GM12878 (cell line): ENCODE results near the gene FAAP100. TPM values are rescaled to one million over a fixed set of nuclear protein-coding genes. Genes with fewer than 3 reads are reported as not detected.

Source experiments
- ATAC-seq: fragments of 200-7000 bp; cut with Tn5 transposase; 3 replicates; pipeline ENCODE4 v1.9.1; 2020; ENCODE audit warnings: mild to moderate bottlenecking, moderate library complexity
- BruUV-seq: library from RNA; stranded (reverse); fragments of 400-500 nt; replicated peaks from 2 replicates; lab custom pipeline; 2021; lab: Mats Ljungman, UMichigan
- CTCF ChIA-PET: fragments of 300-600 bp; sonication (Branson Sonifier 250); formaldehyde crosslinking; extraction: SDS; loops from one replicate; lab custom pipeline; 2021; ENCODE audit warnings: inconsistent platforms; lab: Yijun Ruan, JAX
- POLR2A ChIA-PET: fragments of 350-600 bp; formaldehyde crosslinking; extraction: SDS; loops from one replicate; lab custom pipeline; 2021; ENCODE audit warnings: inconsistent platforms; lab: Charles Lee
- RAD21 ChIA-PET: fragments of 300-600 bp; sonication (Branson Sonifier 250); formaldehyde crosslinking; loops from one replicate; lab custom pipeline; 2023; ENCODE audit warnings: antibody characterized with exemption; ENCODE audit not compliant: unreplicated experiment; lab: Charles Lee
- SMC1A ChIA-PET: fragments of 300-600 bp; sonication (Branson Sonifier 250); formaldehyde crosslinking; loops from one replicate; lab custom pipeline; 2023; ENCODE audit not compliant: unreplicated experiment, uncharacterized antibody; lab: Charles Lee
- DNase-seq: peaks from one replicate; pipeline ENCODE4 v3.0.0-alpha.2; 2011; ENCODE audit warnings: low read depth, low spot score
- FAIRE-seq: peaks from 3 replicates; lab custom pipeline; 2011; peaks lifted over from hg19 to GRCh38; lab: Jason Lieb, UNC
- H2AFZ ChIP-seq: 2 replicates; pipeline ENCODE4 v1.6.0; 2011; ENCODE audit warnings: low read depth, low read length, control low read depth; ENCODE audit not compliant: control insufficient read depth
- H3K27ac ChIP-seq: 2 replicates; pipeline ENCODE4 v1.5.1; 2011; ENCODE audit warnings: control low read depth; ENCODE audit not compliant: control insufficient read depth, insufficient read depth
- H3K27me3 ChIP-seq, 2 experiments: replicated peaks in 1 of 2; 2 replicates each; pipeline versions ENCODE4 v1.6.0 to v1.6.1; 2011; ENCODE audit warnings: low read length in 1 of 2; ENCODE audit not compliant: control insufficient read depth in 2 of 2, insufficient read depth in 2 of 2
- H3K36me3 ChIP-seq, 2 experiments: 2 replicates each; pipeline ENCODE4 v1.5.1; 2011; ENCODE audit warnings: low read length in 1 of 2; ENCODE audit not compliant: control insufficient read depth in 2 of 2, insufficient read depth in 2 of 2
- H3K4me1 ChIP-seq: 2 replicates; pipeline ENCODE4 v1.6.1; 2011; ENCODE audit warnings: mild to moderate bottlenecking, low read length, moderate library complexity, mixed read lengths; ENCODE audit not compliant: control insufficient read depth, insufficient read depth
- H3K4me2 ChIP-seq: 2 replicates; pipeline ENCODE4 v1.6.0; 2011; ENCODE audit warnings: control low read depth; ENCODE audit not compliant: control insufficient read depth, insufficient read depth
- H3K4me3 ChIP-seq: fragments of 200-600 bp; sonication (generic); 2 replicates; pipeline ENCODE4 v1.5.1; 2016
- H3K79me2 ChIP-seq: 2 replicates; pipeline ENCODE4 v1.6.0; 2011; ENCODE audit warnings: low read length; ENCODE audit not compliant: control insufficient read depth, insufficient read depth
- H3K9ac ChIP-seq: 2 replicates; pipeline ENCODE4 v1.8.0; 2011; ENCODE audit warnings: low read length, control low read depth, mixed read lengths; ENCODE audit not compliant: control insufficient read depth, insufficient read depth
- H3K9me3 ChIP-seq: replicated peaks from 3 replicates; pipeline ENCODE4 v1.5.1; 2011; ENCODE audit warnings: mild to moderate bottlenecking, low read length; ENCODE audit not compliant: control insufficient read depth, insufficient read depth
- H4K20me1 ChIP-seq: 2 replicates; pipeline ENCODE4 v1.6.0; 2011; ENCODE audit not compliant: control insufficient read depth, insufficient read depth
- EED ChIP-seq: sonication (generic); IDR thresholded peaks from 2 replicates; pipeline ENCODE4 v1.6.1; 2016; ENCODE audit warnings: antibody characterized with exemption, low read depth
- EP300 ChIP-seq, 2 experiments: fragments of 150-350 bp in 1 of 2; IDR thresholded peaks; 2 replicates each; pipeline ENCODE4 v1.6.1; 2011 to 2012; ENCODE audit warnings: low read depth in 2 of 2, low read length in 2 of 2, borderline replicate concordance in 1 of 2, improper control_type of control experiment in 1 of 2, inconsistent platforms in 1 of 2; ENCODE audit not compliant: control insufficient read depth in 1 of 2
- IRF4 ChIP-seq: IDR thresholded peaks from 2 replicates; pipeline ENCODE4 v1.6.1; 2011; ENCODE audit warnings: low read depth, low read length
- JUNB ChIP-seq: IDR thresholded peaks from 2 replicates; pipeline ENCODE4 v1.6.1; 2016; ENCODE audit warnings: antibody characterized with exemption, mild to moderate bottlenecking
- RAD51 ChIP-seq: fragments of 450-650 bp; IDR thresholded peaks from 2 replicates; pipeline ENCODE4 v1.6.1; 2016; ENCODE audit warnings: moderate library complexity, mild to moderate bottlenecking, inconsistent platforms
- RCOR1 ChIP-seq: conservative IDR thresholded peaks from 2 replicates; pipeline ENCODE4 v1.6.1; 2012; ENCODE audit warnings: low read depth, low read length, improper control_type of control experiment
- RFX5 ChIP-seq: IDR thresholded peaks from 2 replicates; pipeline ENCODE4 v1.6.1; 2011; ENCODE audit warnings: low read depth, low read length, improper control_type of control experiment
- SRF ChIP-seq, 2 experiments: IDR thresholded peaks; 2 replicates each; pipeline ENCODE4 v1.6.1; 2011; ENCODE audit warnings: low read depth in 2 of 2, low read length in 2 of 2, mild to moderate bottlenecking in 1 of 2, moderate library complexity in 1 of 2
- STAT1 ChIP-seq: fragments of 450-650 bp; conservative IDR thresholded peaks from 2 replicates; pipeline ENCODE4 v1.6.1; 2014; ENCODE audit warnings: antibody characterized with exemption, mild to moderate bottlenecking
- TARDBP ChIP-seq: IDR thresholded peaks from 2 replicates; pipeline ENCODE4 v1.6.1; 2016; ENCODE audit warnings: borderline replicate concordance
- WGBS: methylation state at CpG from one replicate; pipeline ENCODE4 v1.1.6; 2016; ENCODE audit warnings: low lambda C conversion rate; ENCODE audit not compliant: insufficient replicate concordance, insufficient coverage; ENCODE audit errors: missing lambda C conversion rate; 5-methylcytosine and 5-hydroxymethylcytosine counted together
- in situ Hi-C: fragments of 300-500 bp; cut with MboI; formaldehyde crosslinking; loops from 9 replicates; pipeline ENCODE4 v1.14.3; 2018; ENCODE audit warnings: mixed read lengths
- intact Hi-C: fragments of 100-400 bp; cut with micrococcal nuclease; formaldehyde crosslinking; loops from one replicate; pipeline ENCODE4 v1.14.2; 2022; ENCODE audit not compliant: unreplicated experiment
- polyA plus RNA-seq, 11 experiments: library from polyadenylated mRNA; depleted of rRNA in 4 of 11; unstranded in 6 of 11; stranded (reverse) in 5 of 11; fragments of >200 nt; fragmentation: Nextera tagmentation in 4 of 11; fragmentation: Illumina TruSeq in 1 of 11; extraction: Ambion mirVana in 4 of 11; extraction: Trizol in 1 of 11; gene quantifications; 1 replicate in 1 of 11; 2 replicates in 10 of 11; pipeline versions ENCODE4 v1.2.1 to v1.2.3, GENCODE V29; 2011 to 2016; ENCODE audit warnings: inconsistent platforms in 2 of 11, missing spikeins in 2 of 11, low read depth in 1 of 11
- total RNA-seq, 4 experiments: library from RNA; depleted of rRNA in 3 of 4; stranded (reverse); fragments of >200 nt in 3 of 4; fragmentation: Illumina TruSeq in 1 of 4; extraction: Trizol in 1 of 4; gene quantifications; 2 replicates each; pipeline versions ENCODE4 v1.2.1 to v1.2.3, GENCODE V29; 2013 to 2021
- TF ChIP-seq, protein P1 (sequence below): fragments of 150-350 bp; IDR thresholded peaks from 2 replicates; pipeline ENCODE4 v1.6.1; 2016; ENCODE audit warnings: low read depth, low read length
- TF ChIP-seq, protein P2 (sequence below): IDR thresholded peaks from 2 replicates; pipeline ENCODE4 v1.6.1; 2012; ENCODE audit warnings: low read depth, low read length, improper control_type of control experiment

The FAAP100 gene
- total and polyA plus RNA-seq, 10 of the 15 experiments (the other 5 are each of a cell fraction or from before 2014, with no cell fraction given): 0.11 to 46.2 (median 17.1) TPM

DNA sequence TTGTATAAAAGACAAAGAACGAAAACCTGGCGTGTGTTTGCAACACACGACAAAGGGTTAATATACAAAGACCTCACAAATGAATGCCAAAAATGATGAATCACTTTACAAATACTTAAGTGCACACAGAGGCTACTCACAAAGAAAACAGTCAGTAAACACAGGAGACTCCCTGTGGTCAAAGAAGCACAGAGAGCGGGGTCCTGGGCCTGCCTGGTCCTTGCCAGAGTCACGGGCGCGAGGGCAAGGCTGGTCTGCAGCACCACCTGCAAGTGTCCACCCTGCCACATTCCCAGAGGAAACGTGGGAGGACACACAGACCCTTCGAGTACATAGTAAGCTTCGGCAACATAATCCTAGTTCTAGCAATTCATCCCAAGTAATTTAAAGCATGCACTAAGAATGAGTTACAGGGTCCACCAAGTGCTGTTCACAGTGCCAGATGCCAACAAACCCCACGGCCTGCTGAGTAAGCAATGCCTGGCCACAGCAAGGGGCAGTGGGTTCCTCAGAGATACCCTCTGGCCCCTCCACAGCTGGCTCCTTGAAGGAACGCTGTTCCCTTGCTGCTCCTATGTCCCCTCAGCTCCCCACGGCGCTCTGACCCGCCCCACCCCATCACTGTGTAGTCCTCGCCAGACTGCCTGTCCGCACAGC, 24.6 kb upstream of the FAAP100 start:
- FAIRE-seq (no peak), ATAC-seq (no peak), DNase-seq (no peak)
- no TSS peak for BruUV-seq
- 99% methylated on average over 15 of the region's 17 CpGs for WGBS
- RAD21 ChIA-PET: no interaction called here
- Histone ChIP-seq H2AFZ (no peak overlapping the region), H3K4me2 (no peak overlapping the region), H3K9ac (no peak overlapping the region), H4K20me1 (no peaks in the 10 kb centered on the region), H3K27ac (no peak overlapping the region), H3K9me3 (no peaks in the 10 kb centered on the region), H3K27me3 (no peaks in the 10 kb centered on the region), H3K4me1 (no peaks in the 10 kb centered on the region), H3K79me2 (no peaks in the 10 kb centered on the region), H3K4me3 (no peak overlapping the region), H3K36me3 (peaks cover 10 to 16% of the 10 kb centered on the region in 2 experiments; a peak in 3 of 4 replicates)
- CTCF ChIA-PET: no interaction called here
- intact Hi-C loops (no loop called here), in situ Hi-C loops (no loop called here)
- POLR2A ChIA-PET: no interaction called here
- SMC1A ChIA-PET: no interaction called here
- TF ChIP-seq RAD51 (no peak), TARDBP (no peak)

DNA sequence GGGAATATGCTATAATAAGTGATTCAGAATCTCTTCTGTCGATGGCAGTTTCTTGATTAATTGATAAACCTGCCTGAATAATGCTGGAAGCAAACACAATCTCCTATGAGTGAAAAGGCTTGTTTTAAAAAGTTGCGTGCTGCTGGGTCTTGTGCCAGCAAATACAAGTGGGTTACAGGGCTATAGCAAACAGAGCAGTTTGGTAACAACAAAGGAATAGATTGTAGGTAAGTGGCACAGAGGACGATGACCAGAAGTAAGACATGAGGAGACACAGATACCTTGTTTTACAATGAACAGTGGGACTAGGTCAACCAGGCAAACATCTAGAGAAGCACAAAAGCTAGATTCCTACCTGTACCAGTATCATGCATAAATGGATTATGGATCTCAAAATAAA, 23.7 kb upstream of the FAAP100 start:
- WGBS: 97% methylated on average over 3 of the region's 3 CpGs
- Histone ChIP-seq H2AFZ (no peak overlapping the region), H3K36me3 (peaks cover 18 to 20% of the 10 kb centered on the region in 2 experiments; a peak in 3 of 4 replicates), H3K9me3 (no peaks in the 10 kb centered on the region), H3K4me2 (no peak overlapping the region), H3K27me3 (no peaks in the 10 kb centered on the region), H3K9ac (no peak overlapping the region), H4K20me1 (no peaks in the 10 kb centered on the region), H3K79me2 (no peaks in the 10 kb centered on the region), H3K27ac (no peak overlapping the region), H3K4me3 (no peak overlapping the region), H3K4me1 (no peaks in the 10 kb centered on the region)
- FAIRE-seq (no peak), DNase-seq (no peak), ATAC-seq (no peak)
- BruUV-seq: no TSS peak
- no peak for TF ChIP-seq IRF4
- no peak for TF ChIP-seq SRF (IDR thresholded peaks at IDR 0.05; ENCODE audit: low read depth in 2 of 2, low read length in 2 of 2)
- TF ChIP-seq EP300 (IDR thresholded peaks at IDR 0.05; ENCODE audit: borderline replicate concordance in 1 of 2, control insufficient read depth in 1 of 2, low read depth in 2 of 2, low read length in 2 of 2): no peak
- TF ChIP-seq, protein P1, sequence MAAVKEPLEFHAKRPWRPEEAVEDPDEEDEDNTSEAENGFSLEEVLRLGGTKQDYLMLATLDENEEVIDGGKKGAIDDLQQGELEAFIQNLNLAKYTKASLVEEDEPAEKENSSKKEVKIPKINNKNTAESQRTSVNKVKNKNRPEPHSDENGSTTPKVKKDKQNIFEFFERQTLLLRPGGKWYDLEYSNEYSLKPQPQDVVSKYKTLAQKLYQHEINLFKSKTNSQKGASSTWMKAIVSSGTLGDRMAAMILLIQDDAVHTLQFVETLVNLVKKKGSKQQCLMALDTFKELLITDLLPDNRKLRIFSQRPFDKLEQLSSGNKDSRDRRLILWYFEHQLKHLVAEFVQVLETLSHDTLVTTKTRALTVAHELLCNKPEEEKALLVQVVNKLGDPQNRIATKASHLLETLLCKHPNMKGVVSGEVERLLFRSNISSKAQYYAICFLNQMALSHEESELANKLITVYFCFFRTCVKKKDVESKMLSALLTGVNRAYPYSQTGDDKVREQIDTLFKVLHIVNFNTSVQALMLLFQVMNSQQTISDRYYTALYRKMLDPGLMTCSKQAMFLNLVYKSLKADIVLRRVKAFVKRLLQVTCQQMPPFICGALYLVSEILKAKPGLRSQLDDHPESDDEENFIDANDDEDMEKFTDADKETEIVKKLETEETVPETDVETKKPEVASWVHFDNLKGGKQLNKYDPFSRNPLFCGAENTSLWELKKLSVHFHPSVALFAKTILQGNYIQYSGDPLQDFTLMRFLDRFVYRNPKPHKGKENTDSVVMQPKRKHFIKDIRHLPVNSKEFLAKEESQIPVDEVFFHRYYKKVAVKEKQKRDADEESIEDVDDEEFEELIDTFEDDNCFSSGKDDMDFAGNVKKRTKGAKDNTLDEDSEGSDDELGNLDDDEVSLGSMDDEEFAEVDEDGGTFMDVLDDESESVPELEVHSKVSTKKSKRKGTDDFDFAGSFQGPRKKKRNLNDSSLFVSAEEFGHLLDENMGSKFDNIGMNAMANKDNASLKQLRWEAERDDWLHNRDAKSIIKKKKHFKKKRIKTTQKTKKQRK: no peak
- TF ChIP-seq, protein P2, sequence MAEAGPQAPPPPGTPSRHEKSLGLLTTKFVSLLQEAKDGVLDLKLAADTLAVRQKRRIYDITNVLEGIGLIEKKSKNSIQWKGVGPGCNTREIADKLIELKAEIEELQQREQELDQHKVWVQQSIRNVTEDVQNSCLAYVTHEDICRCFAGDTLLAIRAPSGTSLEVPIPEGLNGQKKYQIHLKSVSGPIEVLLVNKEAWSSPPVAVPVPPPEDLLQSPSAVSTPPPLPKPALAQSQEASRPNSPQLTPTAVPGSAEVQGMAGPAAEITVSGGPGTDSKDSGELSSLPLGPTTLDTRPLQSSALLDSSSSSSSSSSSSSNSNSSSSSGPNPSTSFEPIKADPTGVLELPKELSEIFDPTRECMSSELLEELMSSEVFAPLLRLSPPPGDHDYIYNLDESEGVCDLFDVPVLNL: no peak
- no peak for TF ChIP-seq EED
- no peak for TF ChIP-seq RFX5
- no peak for TF ChIP-seq STAT1
- no peak for TF ChIP-seq RAD51
- no peak for TF ChIP-seq JUNB
- TF ChIP-seq RCOR1: no peak
- CTCF ChIA-PET: no interaction called here
- SMC1A ChIA-PET: no interaction called here
- RAD21 ChIA-PET: no interaction called here
- POLR2A ChIA-PET: no interaction called here
- in situ Hi-C loops (no loop called here), intact Hi-C loops (no loop called here)
